A549 (cell line): ENCODE data around the gene POLD1. TPM values are rescaled to one million over a fixed set of nuclear protein-coding genes. Genes with fewer than 3 reads are reported as not detected.

Experiments
- ATAC-seq, 2 experiments: fragments of 200-7000 bp in 1 of 2; fragments of >200 bp in 1 of 2; cut with Nextera tagmentation in 1 of 2; cut with Tn5 transposase in 1 of 2; 3 replicates each; pipeline versions ENCODE4 v1.8.0 to v1.9.1; 2018 to 2020; ENCODE audit warnings: mild to moderate bottlenecking in 1 of 2, moderate library complexity in 1 of 2
- CTCF ChIA-PET: fragments of 300-600 bp; sonication (Branson Sonifier 250); formaldehyde crosslinking; extraction: SDS; loops from one replicate; lab custom pipeline; 2021; ENCODE audit warnings: antibody characterized with exemption, inconsistent platforms; lab: Yijun Ruan, JAX
- POLR2A ChIA-PET: fragments of 350-600 bp; formaldehyde crosslinking; extraction: SDS; loops from one replicate; lab custom pipeline; 2021; ENCODE audit warnings: antibody characterized with exemption, inconsistent platforms; lab: Yijun Ruan, JAX
- DNase-seq, 2 experiments: peaks; one replicate each; pipeline versions ENCODE4 v3.0.0 to v3.0.0-alpha.2; 2011 to 2016; ENCODE audit warnings: low read depth in 1 of 2, low spot score in 1 of 2
- FAIRE-seq: peaks from 2 replicates; lab custom pipeline; 2011; peaks lifted over from hg19 to GRCh38; lab: Jason Lieb, UNC
- H3K27ac ChIP-seq, 2 experiments: fragments of >200 bp; sonication (Bioruptor Twin); formaldehyde crosslinking; 3 replicates each; pipeline ENCODE4 v1.5.1; 2016 to 2017
- H3K4me1 ChIP-seq: fragments of >200 bp; sonication (Bioruptor Twin); formaldehyde crosslinking; 3 replicates; pipeline ENCODE4 v1.6.1; 2016
- H3K4me2 ChIP-seq: fragments of >200 bp; sonication (Bioruptor Twin); formaldehyde crosslinking; 3 replicates; pipeline ENCODE4 v1.6.1; 2016
- H3K4me3 ChIP-seq: fragments of >200 bp; sonication (Bioruptor Twin); formaldehyde crosslinking; 3 replicates; pipeline ENCODE4 v1.5.1; 2016
- H3K9me3 ChIP-seq: fragments of >200 bp; sonication (Bioruptor Twin); formaldehyde crosslinking; 3 replicates; pipeline ENCODE4 v1.6.1; 2016
- BHLHE40 ChIP-seq: IDR thresholded peaks from 2 replicates; pipeline ENCODE4 v1.6.1; 2012; ENCODE audit warnings: low read depth, low read length, inconsistent platforms
- CEBPB ChIP-seq, 2 experiments: fragments of >200 bp in 1 of 2; sonication (Bioruptor Twin) in 1 of 2; formaldehyde crosslinking in 1 of 2; IDR thresholded peaks; 2 replicates each; pipeline ENCODE4 v1.6.1; 2012 to 2016
- CHD4 ChIP-seq: fragments of 200-600 bp; sonication (generic); IDR thresholded peaks from 2 replicates; pipeline ENCODE4 v1.6.1; 2016; ENCODE audit warnings: antibody characterized with exemption, mild to moderate bottlenecking, borderline replicate concordance
- ESRRA ChIP-seq: fragments of 150-350 bp; IDR thresholded peaks from 2 replicates; pipeline ENCODE4 v1.6.1; 2014; ENCODE audit warnings: mild to moderate bottlenecking, low read length, borderline replicate concordance
- FOSB ChIP-seq: fragments of 250-450 bp; sonication (Bioruptor Pico); IDR thresholded peaks from 2 replicates; pipeline ENCODE4 v1.5.0; 2020; ENCODE audit warnings: mild to moderate bottlenecking, moderate library complexity
- HDAC2 ChIP-seq: fragments of 200-600 bp; sonication (generic); IDR thresholded peaks from 2 replicates; pipeline ENCODE4 v1.6.1; 2016
- HOXA7 ChIP-seq: fragments of 250-450 bp; sonication (Bioruptor Pico); IDR thresholded peaks from 2 replicates; pipeline ENCODE4 v1.5.0; 2020; ENCODE audit warnings: mild to moderate bottlenecking, moderate library complexity
- JUNB ChIP-seq: fragments of >200 bp; sonication (Bioruptor Twin); formaldehyde crosslinking; IDR thresholded peaks from 2 replicates; pipeline ENCODE4 v1.6.1; 2016
- KDM1A ChIP-seq: fragments of 200-600 bp; sonication (generic); IDR thresholded peaks from 2 replicates; pipeline ENCODE4 v1.6.1; 2016; ENCODE audit warnings: low read depth, mild to moderate bottlenecking
- KDM5A ChIP-seq: fragments of 200-600 bp; sonication (generic); IDR thresholded peaks from 2 replicates; pipeline ENCODE4 v1.6.1; 2016; ENCODE audit warnings: antibody characterized with exemption, mild to moderate bottlenecking
- MAZ ChIP-seq: fragments of 150-350 bp; IDR thresholded peaks from 2 replicates; pipeline ENCODE4 v1.6.1; 2014; ENCODE audit warnings: antibody characterized with exemption, low read depth, low read length, borderline replicate concordance
- NFE2L2 ChIP-seq: fragments of 150-350 bp; conservative IDR thresholded peaks from 2 replicates; pipeline ENCODE4 v1.6.1; 2014; ENCODE audit warnings: low read length
- NPAS2 ChIP-seq: fragments of 250-450 bp; sonication (Bioruptor Pico); IDR thresholded peaks from 2 replicates; pipeline ENCODE4 v1.8.0; 2022; ENCODE audit warnings: mild to moderate bottlenecking, moderate library complexity, borderline replicate concordance
- POLR2A ChIP-seq: IDR thresholded peaks from 2 replicates; pipeline ENCODE4 v1.6.1; 2012; ENCODE audit warnings: mild to moderate bottlenecking, low read length
- RARB ChIP-seq: fragments of 250-450 bp; sonication (Bioruptor Pico); IDR thresholded peaks from 2 replicates; pipeline ENCODE4 v1.8.0; 2021; ENCODE audit warnings: mild to moderate bottlenecking, moderate library complexity
- RNF2 ChIP-seq: fragments of 200-600 bp; sonication (generic); IDR thresholded peaks from 2 replicates; pipeline ENCODE4 v1.6.1; 2016; ENCODE audit warnings: low read depth, mild to moderate bottlenecking, antibody characterized with exemption, moderate library complexity, borderline replicate concordance
- SMC3 ChIP-seq: fragments of >200 bp; sonication (Bioruptor Twin); formaldehyde crosslinking; IDR thresholded peaks from 3 replicates; pipeline ENCODE4 v1.6.1; 2018; ENCODE audit warnings: inconsistent platforms
- TP53 ChIP-seq: fragments of 250-450 bp; sonication (Bioruptor Pico); IDR thresholded peaks from 2 replicates; pipeline ENCODE4 v1.5.0; 2021; ENCODE audit warnings: mild to moderate bottlenecking, moderate library complexity
- ZFP36 ChIP-seq: fragments of 450-650 bp; IDR thresholded peaks from 2 replicates; pipeline ENCODE4 v1.6.1; 2014; ENCODE audit warnings: borderline replicate concordance; ENCODE audit not compliant: partially characterized antibody
- ZNF302 ChIP-seq: fragments of 250-450 bp; sonication (Bioruptor Pico); IDR thresholded peaks from 2 replicates; pipeline ENCODE4 v1.9.0; 2021; ENCODE audit warnings: inconsistent platforms, mild to moderate bottlenecking, moderate library complexity
- WGBS: methylation state at CpG from one replicate; pipeline ENCODE4 v1.1.6; 2017; ENCODE audit errors: missing lambda C conversion rate; 5-methylcytosine and 5-hydroxymethylcytosine counted together
- polyA plus RNA-seq, 4 experiments: library from polyadenylated mRNA; depleted of rRNA in 3 of 4; stranded (reverse); fragments of >200 nt; fragmentation: RNase III in 1 of 4; extraction: RNeasy Plus Mini Kit Qiagen cat#74134 plus additional on column Dnase treatment in 1 of 4; gene quantifications; 2 replicates in 3 of 4; 3 replicates in 1 of 4; pipeline ENCODE4 v1.2.3, GENCODE V29; 2011 to 2017
- TF ChIP-seq, protein P1 (sequence below): IDR thresholded peaks from 2 replicates; pipeline ENCODE4 v1.6.1; 2012
- TF ChIP-seq, protein P2 (sequence below): fragments of 150-350 bp; IDR thresholded peaks from 2 replicates; pipeline ENCODE4 v1.6.1; 2014; ENCODE audit warnings: low read depth, mild to moderate bottlenecking, low read length
- TF ChIP-seq, protein P3 (sequence below): fragments of 450-650 bp; IDR thresholded peaks from 2 replicates; pipeline ENCODE4 v1.6.1; 2014; ENCODE audit warnings: antibody characterized with exemption
- TF ChIP-seq, protein P4 (sequence below): fragments of >200 bp; sonication (Bioruptor Twin); formaldehyde crosslinking; IDR thresholded peaks from 3 replicates; pipeline ENCODE4 v1.6.1; 2016
- TF ChIP-seq, protein P5 (sequence below): fragments of 250-450 bp; sonication (Bioruptor Pico); IDR thresholded peaks from 2 replicates; pipeline ENCODE4 v1.5.0; 2021; ENCODE audit warnings: mild to moderate bottlenecking, moderate library complexity, borderline replicate concordance

The POLD1 gene
- polyA plus RNA-seq, 2 of the 4 experiments (the other 2 are of a cell fraction) = 26.1 to 88.8 TPM

DNA sequence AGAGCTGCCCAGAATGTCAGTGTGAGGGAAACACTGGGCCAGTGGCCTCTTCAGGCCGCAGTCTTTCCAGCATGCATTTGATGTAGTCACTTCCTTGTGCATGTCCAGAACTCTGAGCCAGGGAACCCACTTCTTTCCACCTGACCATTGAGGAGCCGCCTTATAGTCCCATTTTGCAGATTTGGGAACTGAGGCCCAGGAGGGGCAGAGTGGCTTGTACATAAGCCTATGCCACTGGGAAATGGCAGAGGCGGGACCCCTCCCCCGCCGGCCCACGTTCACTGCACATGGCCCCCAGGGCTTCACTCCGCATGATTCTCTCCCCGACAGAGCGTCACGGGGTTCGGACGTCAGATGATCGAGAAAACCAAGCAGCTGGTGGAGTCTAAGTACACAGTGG lies 28.9 kb downstream of the POLD1 start:
- POLR2A ChIA-PET = no interaction called here

DNA sequence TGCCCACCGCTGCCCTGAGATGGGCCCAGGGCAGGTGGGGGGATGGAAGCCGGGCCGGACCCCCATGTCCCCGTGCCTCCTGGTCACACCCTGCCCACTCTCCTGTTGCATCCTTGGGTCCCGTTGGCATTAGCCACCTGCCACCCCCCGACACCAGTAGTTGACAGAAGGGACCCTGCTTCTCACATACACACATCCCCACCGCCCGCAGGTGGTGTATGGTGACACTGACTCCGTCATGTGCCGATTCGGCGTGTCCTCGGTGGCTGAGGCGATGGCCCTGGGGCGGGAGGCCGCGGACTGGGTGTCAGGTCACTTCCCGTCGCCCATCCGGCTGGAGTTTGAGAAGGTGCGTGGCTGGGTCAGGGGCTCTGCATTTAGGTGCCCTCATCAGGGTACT lies 29.4 kb downstream of the POLD1 start:
- no peak for TF ChIP-seq JUNB
- no peak for TF ChIP-seq KDM5A
- TF ChIP-seq, protein P1, sequence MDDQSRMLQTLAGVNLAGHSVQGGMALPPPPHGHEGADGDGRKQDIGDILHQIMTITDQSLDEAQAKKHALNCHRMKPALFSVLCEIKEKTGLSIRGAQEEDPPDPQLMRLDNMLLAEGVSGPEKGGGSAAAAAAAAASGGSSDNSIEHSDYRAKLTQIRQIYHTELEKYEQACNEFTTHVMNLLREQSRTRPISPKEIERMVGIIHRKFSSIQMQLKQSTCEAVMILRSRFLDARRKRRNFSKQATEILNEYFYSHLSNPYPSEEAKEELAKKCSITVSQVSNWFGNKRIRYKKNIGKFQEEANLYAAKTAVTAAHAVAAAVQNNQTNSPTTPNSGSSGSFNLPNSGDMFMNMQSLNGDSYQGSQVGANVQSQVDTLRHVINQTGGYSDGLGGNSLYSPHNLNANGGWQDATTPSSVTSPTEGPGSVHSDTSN = no peak
- TF ChIP-seq HOXA7 (CRISPR knock-in tag) = no peak
- TF ChIP-seq, protein P2, sequence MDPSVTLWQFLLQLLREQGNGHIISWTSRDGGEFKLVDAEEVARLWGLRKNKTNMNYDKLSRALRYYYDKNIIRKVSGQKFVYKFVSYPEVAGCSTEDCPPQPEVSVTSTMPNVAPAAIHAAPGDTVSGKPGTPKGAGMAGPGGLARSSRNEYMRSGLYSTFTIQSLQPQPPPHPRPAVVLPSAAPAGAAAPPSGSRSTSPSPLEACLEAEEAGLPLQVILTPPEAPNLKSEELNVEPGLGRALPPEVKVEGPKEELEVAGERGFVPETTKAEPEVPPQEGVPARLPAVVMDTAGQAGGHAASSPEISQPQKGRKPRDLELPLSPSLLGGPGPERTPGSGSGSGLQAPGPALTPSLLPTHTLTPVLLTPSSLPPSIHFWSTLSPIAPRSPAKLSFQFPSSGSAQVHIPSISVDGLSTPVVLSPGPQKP = no peak
- no peak for TF ChIP-seq POLR2A
- no peak for TF ChIP-seq SMC3
- DNase-seq (no peak), ATAC-seq (no peak), FAIRE-seq (no peak)
- Histone ChIP-seq H3K27ac (no peak overlapping the region), H3K9me3 (no peaks in the 10 kb centered on the region), H3K4me1 (no peaks in the 10 kb centered on the region), H3K4me2 (no peak overlapping the region), H3K4me3 (no peak overlapping the region)
- WGBS = 95% methylated on average over 21 of the region's 21 CpGs
- ChIA-PET CTCF (interaction anchor here (0.6 to 2.2 kb wide), 10 partner anchors 9 to 73 kb away, joined by 3 to 12 read pairs (median 4); no protein-coding TSS in a partner anchor), POLR2A (no interaction called here)

More for the DNA sequence above, 28.9 kb downstream of the POLD1 start:
- ATAC-seq = no peak
- WGBS = 94% methylated on average over 13 of the region's 13 CpGs
- Histone ChIP-seq H3K9me3 (no peaks in the 10 kb centered on the region), H3K4me2 (no peak overlapping the region), H3K4me3 (no peak overlapping the region), H3K4me1 (no peaks in the 10 kb centered on the region), H3K27ac (no peak overlapping the region)
- no peak for FAIRE-seq
- CTCF ChIA-PET = interaction anchor here (0.6 to 3.1 kb wide), 10 partner anchors 9 to 73 kb away, joined by 3 to 12 read pairs (median 4); no protein-coding TSS in a partner anchor
- peak; percentile 55; the same call in 1 of the 2 replicates for TF ChIP-seq KDM1A
- no peak for TF ChIP-seq NFE2L2
- DNase-seq = no peak

DNA sequence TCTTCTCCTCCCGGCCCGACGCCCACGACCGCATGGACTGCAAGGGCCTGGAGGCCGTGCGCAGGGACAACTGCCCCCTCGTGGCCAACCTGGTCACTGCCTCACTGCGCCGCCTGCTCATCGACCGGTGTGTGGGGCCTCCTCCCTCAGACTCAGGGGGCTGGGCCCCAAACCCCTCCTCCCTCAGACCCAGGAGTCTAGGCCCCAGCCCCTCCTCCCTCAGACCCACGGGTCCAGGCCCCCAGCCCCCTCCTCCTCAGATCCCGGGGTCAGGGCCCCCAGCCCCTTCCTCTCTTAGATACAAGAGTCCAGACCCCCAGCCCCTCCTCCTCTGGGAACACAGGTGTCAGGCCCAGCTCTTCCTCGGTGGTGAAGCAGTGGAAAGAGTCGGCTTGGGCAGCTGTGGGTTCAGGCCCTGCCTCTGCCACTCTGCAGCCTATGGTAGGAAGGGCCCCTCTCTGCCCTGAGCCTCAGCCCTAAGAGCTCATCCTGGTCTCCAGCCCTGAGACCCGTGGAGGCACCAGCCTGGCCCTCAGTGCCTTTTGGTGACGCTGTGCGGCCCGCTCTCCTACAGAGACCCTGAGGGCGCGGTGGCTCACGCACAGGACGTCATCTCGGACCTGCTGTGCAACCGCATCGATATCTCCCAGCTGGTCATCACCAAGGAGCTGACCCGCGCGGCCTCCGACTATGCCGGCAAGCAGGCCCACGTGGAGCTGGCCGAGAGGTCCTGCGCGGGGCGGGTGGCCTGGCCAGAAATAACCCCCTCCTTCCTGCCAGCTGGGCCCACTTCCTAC lies 30.9 kb downstream of the POLD1 start:
- POLR2A ChIA-PET = interaction anchor here (0.7 to 1.3 kb wide), 2 partner anchors 31 to 82 kb away, joined by 3 to 4 read pairs; partner anchors contain the start of gene POLD1
- DNase-seq (peak; percentile 86 to 89), ATAC-seq (peak; percentile 67 to 89), FAIRE-seq (no peak)
- CTCF ChIA-PET = interaction anchor here (0.6 to 3.0 kb wide), 35 partner anchors 10 to 383 kb away, joined by 3 to 22 read pairs (median 4); partner anchors contain the start of genes NR1H2 and POLD1
- H3K4me3 ChIP-seq = no peak overlapping the region
- no peak overlapping the region for H3K27ac ChIP-seq
- no peak overlapping the region for H3K4me2 ChIP-seq
- H3K9me3 ChIP-seq = no peaks in the 10 kb centered on the region
- H3K4me1 ChIP-seq = no peaks in the 10 kb centered on the region
- 70% methylated on average over 35 of the region's 37 CpGs for WGBS
- TF ChIP-seq, protein P3, sequence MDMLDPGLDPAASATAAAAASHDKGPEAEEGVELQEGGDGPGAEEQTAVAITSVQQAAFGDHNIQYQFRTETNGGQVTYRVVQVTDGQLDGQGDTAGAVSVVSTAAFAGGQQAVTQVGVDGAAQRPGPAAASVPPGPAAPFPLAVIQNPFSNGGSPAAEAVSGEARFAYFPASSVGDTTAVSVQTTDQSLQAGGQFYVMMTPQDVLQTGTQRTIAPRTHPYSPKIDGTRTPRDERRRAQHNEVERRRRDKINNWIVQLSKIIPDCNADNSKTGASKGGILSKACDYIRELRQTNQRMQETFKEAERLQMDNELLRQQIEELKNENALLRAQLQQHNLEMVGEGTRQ = no peak
- TF ChIP-seq, protein P1 = no peak
- TF ChIP-seq, protein P4, sequence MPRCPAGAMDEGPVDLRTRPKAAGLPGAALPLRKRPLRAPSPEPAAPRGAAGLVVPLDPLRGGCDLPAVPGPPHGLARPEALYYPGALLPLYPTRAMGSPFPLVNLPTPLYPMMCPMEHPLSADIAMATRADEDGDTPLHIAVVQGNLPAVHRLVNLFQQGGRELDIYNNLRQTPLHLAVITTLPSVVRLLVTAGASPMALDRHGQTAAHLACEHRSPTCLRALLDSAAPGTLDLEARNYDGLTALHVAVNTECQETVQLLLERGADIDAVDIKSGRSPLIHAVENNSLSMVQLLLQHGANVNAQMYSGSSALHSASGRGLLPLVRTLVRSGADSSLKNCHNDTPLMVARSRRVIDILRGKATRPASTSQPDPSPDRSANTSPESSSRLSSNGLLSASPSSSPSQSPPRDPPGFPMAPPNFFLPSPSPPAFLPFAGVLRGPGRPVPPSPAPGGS = no peak
- no peak for TF ChIP-seq ZNF302 (CRISPR knock-in tag)
- TF ChIP-seq ZFP36 = peak; percentile 84
- TF ChIP-seq HOXA7 (CRISPR knock-in tag) = no peak
- TF ChIP-seq CEBPB (IDR thresholded peaks at IDR 0.05) = no peak
- no peak for TF ChIP-seq RARB (CRISPR knock-in tag)
- no peak for TF ChIP-seq TP53
- peak; percentile 77 for TF ChIP-seq SMC3
- TF ChIP-seq RNF2 = no peak
- no peak for TF ChIP-seq FOSB (CRISPR knock-in tag)
- no peak for TF ChIP-seq BHLHE40
- TF ChIP-seq MAZ = no peak
- TF ChIP-seq CHD4 = no peak
- TF ChIP-seq, protein P5, sequence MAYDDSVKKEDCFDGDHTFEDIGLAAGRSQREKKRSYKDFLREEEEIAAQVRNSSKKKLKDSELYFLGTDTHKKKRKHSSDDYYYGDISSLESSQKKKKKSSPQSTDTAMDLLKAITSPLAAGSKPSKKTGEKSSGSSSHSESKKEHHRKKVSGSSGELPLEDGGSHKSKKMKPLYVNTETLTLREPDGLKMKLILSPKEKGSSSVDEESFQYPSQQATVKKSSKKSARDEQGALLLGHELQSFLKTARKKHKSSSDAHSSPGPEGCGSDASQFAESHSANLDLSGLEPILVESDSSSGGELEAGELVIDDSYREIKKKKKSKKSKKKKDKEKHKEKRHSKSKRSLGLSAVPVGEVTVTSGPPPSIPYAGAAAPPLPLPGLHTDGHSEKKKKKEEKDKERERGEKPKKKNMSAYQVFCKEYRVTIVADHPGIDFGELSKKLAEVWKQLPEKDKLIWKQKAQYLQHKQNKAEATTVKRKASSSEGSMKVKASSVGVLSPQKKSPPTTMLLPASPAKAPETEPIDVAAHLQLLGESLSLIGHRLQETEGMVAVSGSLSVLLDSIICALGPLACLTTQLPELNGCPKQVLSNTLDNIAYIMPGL = no peak
- TF ChIP-seq HDAC2 = no peak
- no peak for TF ChIP-seq POLR2A
- TF ChIP-seq ESRRA = no peak
- no peak for TF ChIP-seq NPAS2 (CRISPR knock-in tag)
